Left colon (tissue), 2 donors: ENCODE data around the gene NR3C2. TPM values are rescaled to one million over a fixed set of nuclear protein-coding genes. Genes with fewer than 3 reads are reported as not detected.
"Not testable (repeated sequence)": the region's sequence is repeated elsewhere in the genome, so short reads cannot be mapped to it uniquely, and the experiment has no call there.

Experiments used
- ATAC-seq: fragments of 200-7000 bp; cut with Tn5 transposase; one replicate; pipeline ENCODE4 v1.9.1; 2020; ENCODE audit warnings: mild to moderate bottlenecking, moderate library complexity
- DNase-seq, 2 donors: peaks; one replicate each; pipeline ENCODE4 v3.0.0-alpha.2; 2020
- intact Hi-C, 2 donors: fragments of 100-400 bp; cut with DNase I in 1 of 2; cut with micrococcal nuclease in 1 of 2; formaldehyde crosslinking; loops; one replicate each; pipeline versions ENCODE4 v1.11.2 to v1.14.0; 2022; cut with DNase I, micrococcal nuclease
- total RNA-seq, 2 donors: library from RNA; stranded (reverse); fragmentation: NEBNext Ultra II Directional; extraction: Animal tissue kit (Norgen Biotek cat#: 25700); gene quantifications; one replicate each; pipeline ENCODE4 v1.2.1, GENCODE V29; 2021
- donor health status: DM: no; HTN: no; CAD: no.
- donor health status: DM: yes; HTN: yes; CAD: no.

The NR3C2 gene
- total RNA-seq, 2 donors from 2014 or later = 113 to 131 TPM

GRCh38 chr4:148214529-148215166 lies 227.6 kb downstream of the NR3C2 start:
- DNase-seq = no peak
- intact Hi-C loops = no loop called here
- ATAC-seq = no peak

GRCh38 chr4:148211533-148211932 lies 230.7 kb downstream of the NR3C2 start:
- intact Hi-C loops = no loop called here
- DNase-seq = no peak

GRCh38 chr4:148210661-148211060 lies 231.6 kb downstream of the NR3C2 start:
- intact Hi-C loops = no loop called here

More at GRCh38 chr4:148211533-148211932, 230.7 kb downstream of the NR3C2 start:
- no peak for ATAC-seq

GRCh38 chr4:148207068-148207467 lies 235.1 kb downstream of the NR3C2 start:
- intact Hi-C loops = no loop called here
- no peak for DNase-seq
- no peak for ATAC-seq

More at GRCh38 chr4:148210661-148211060, 231.6 kb downstream of the NR3C2 start:
- DNase-seq (no peak), ATAC-seq (no peak)

GRCh38 chr4:148205476-148205875 lies 236.7 kb downstream of the NR3C2 start:
- no peak for DNase-seq
- ATAC-seq = no peak
- intact Hi-C loops = no loop called here

GRCh38 chr4:148204892-148205291 lies 237.3 kb downstream of the NR3C2 start:
- no peak for ATAC-seq
- intact Hi-C loops = no loop called here
- no peak for DNase-seq

GRCh38 chr4:148204171-148204570 lies 238.0 kb downstream of the NR3C2 start:
- intact Hi-C loops = no loop called here
- ATAC-seq (no peak), DNase-seq (no peak)

GRCh38 chr4:148203056-148203898 lies 238.9 kb downstream of the NR3C2 start:
- intact Hi-C loops = no loop called here
- DNase-seq (no peak), ATAC-seq (peak; percentile 82)

GRCh38 chr4:148200960-148201359 lies 241.3 kb downstream of the NR3C2 start:
- ATAC-seq (no peak), DNase-seq (no peak)
- intact Hi-C loops = no loop called here

- DNase-seq (no peak), ATAC-seq (peak; percentile 81)
- intact Hi-C loops = no loop called here
These were observed 246.1 kb downstream of the NR3C2 start for GRCh38 chr4:148196164-148196563.

GRCh38 chr4:148192526-148192925 lies 249.7 kb downstream of the NR3C2 start:
- ATAC-seq (peak; percentile 51), DNase-seq (peak in 1 of 2 donors; percentile 47)
- intact Hi-C loops = no loop called here

GRCh38 chr4:148187454-148188222 lies 254.6 kb downstream of the NR3C2 start:
- intact Hi-C loops, ATAC-seq, DNase-seq: not testable (repeated sequence)

GRCh38 chr4:148184922-148185321 lies 257.3 kb downstream of the NR3C2 start:
- DNase-seq = no peak
- ATAC-seq = peak; percentile 8
- intact Hi-C loops = no loop called here

GRCh38 chr4:148182230-148182911 lies 259.8 kb downstream of the NR3C2 start:
- DNase-seq (no peak), ATAC-seq (peak; percentile 59)
- intact Hi-C loops = no loop called here

GRCh38 chr4:148173397-148174017 lies 268.7 kb downstream of the NR3C2 start:
- intact Hi-C loops = no loop called here
- ATAC-seq (peak; percentile 45), DNase-seq (no peak)

GRCh38 chr4:148171596-148171995 lies 270.6 kb downstream of the NR3C2 start:
- DNase-seq (no peak), ATAC-seq (peak; percentile 30)
- intact Hi-C loops = no loop called here

- DNase-seq (peak; percentile 67 to 78), ATAC-seq (peak; percentile 81)
- intact Hi-C loops = no loop called here
These were observed 271.5 kb downstream of the NR3C2 start for GRCh38 chr4:148170408-148171365.
